HG03520 (cell line): ENCODE results near the gene POU4F1.
"Not testable (repeated sequence)": the region's sequence is repeated elsewhere in the genome, so short reads cannot be mapped to it uniquely, and the experiment has no call there.

Source experiments
- ATAC-seq: cut with Tn5 transposase; IDR thresholded peaks from one replicate; pipeline ENCODE4 v1.9.1; 2021; ENCODE audit warnings: mild to moderate bottlenecking, moderate library complexity; ENCODE audit not compliant: unreplicated experiment

The POU4F1 gene, protein sequence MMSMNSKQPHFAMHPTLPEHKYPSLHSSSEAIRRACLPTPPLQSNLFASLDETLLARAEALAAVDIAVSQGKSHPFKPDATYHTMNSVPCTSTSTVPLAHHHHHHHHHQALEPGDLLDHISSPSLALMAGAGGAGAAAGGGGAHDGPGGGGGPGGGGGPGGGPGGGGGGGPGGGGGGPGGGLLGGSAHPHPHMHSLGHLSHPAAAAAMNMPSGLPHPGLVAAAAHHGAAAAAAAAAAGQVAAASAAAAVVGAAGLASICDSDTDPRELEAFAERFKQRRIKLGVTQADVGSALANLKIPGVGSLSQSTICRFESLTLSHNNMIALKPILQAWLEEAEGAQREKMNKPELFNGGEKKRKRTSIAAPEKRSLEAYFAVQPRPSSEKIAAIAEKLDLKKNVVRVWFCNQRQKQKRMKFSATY

DNA sequence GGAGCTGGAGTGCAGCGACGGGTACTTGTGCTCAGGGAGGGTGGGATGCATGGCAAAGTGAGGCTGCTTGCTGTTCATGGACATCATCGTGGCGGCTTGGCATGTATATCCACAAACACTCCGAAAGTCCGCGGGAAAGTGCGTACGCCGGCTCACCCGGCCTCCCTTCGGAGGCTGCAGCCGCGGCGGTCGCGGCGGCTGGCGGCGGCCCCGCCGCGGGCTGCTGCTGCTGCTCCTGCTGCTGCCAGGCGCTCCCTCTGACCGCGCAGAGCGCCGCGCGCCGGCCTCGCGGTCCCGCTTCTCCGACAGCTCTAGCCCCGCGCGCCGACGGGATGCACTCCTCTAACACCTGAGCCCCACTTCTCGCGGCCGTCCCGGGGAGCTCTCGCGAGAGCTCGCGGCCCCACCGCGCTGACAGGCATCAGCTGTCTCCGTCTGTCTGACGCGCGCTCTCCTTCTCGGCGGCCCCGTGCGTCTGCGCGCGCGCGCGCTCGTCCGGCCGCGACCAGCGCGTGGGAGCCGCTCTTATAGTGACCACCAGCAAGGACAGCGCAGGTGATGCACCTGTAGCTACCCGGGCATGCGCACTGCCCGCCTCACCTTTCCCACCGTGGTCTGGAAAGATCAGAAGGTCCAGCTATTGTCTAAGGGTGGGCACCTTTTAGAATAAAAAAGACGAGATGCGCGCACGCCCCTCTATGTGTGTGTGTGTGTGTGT lies at the start of gene POU4F1:
TSS of gene POU4F1 (minus strand) at position 313 of the 718 bp plus-strand sequence. CDS start at position 87, 226 bp downstream.
- peak; percentile 93 for ATAC-seq

DNA sequence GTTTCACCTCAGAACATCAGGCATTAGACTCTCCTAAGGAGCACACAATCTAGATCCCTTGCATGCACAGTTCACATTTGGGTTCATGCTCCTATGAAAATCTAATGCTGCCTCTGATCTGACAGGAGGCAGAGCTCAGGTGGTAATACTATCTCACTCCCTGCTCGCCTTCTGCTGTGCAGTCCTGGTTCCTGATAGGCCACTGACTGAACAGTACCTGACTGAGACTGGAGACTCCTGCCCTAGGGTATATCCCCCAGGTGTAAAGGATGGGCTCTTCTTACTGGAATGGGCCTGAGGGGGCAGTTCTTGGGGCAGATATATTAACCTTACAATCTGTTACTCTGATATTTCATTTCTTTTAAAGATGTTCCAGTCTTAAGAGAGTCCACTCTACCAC lies 49.3 kb upstream of the POU4F1 start:
- no peak for ATAC-seq

DNA sequence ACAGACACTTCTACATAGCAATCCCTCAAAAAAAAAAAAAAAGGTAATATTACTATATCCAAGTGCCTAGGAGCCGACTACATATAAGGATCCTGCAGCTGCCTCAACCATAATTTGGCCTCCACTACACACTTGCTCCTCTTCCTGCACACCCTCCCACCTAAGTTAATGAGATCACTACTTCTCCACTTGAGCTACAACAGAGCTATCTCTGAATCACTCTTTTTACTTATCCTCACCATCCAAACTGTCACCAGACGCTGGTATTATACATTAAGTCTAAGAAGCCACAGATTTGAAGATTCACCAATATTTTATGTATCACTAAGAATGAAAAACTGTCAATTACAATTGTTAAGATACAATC lies 47.3 kb upstream of the POU4F1 start:
- ATAC-seq: no peak

DNA sequence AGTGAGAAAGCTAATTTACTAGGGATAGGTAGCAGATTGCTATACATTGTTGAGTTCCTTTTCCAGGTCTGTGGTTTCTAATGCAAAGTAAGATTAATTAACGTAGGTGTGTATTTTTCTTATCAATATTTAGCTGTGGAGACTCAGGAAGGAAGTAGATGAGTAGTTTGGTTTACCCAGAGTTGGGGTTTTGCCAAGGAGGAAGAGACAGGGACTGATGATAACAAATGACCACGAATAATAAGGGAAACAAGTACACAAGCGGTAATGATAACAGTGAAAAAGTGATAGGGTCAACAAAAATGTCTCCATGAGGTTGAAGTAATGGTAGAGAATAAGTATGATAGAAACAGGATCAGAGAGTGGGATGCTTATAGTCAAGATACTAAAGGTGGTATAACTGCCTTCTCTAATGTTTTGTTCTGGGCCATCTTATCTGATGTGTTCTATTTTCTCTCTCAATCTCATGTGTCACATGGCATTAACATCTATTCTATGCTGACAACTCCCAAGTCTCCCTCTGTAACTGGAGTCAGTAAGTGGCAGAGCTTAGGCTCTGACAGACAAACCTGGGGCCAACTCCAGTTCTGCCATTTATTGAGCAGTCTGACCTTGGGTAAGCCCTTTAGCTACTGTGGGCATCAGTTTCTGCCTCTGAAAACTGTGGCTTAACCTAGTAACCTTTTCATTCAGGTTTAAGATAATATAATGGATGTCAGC lies 46.8 kb upstream of the POU4F1 start:
- ATAC-seq: no peak

DNA sequence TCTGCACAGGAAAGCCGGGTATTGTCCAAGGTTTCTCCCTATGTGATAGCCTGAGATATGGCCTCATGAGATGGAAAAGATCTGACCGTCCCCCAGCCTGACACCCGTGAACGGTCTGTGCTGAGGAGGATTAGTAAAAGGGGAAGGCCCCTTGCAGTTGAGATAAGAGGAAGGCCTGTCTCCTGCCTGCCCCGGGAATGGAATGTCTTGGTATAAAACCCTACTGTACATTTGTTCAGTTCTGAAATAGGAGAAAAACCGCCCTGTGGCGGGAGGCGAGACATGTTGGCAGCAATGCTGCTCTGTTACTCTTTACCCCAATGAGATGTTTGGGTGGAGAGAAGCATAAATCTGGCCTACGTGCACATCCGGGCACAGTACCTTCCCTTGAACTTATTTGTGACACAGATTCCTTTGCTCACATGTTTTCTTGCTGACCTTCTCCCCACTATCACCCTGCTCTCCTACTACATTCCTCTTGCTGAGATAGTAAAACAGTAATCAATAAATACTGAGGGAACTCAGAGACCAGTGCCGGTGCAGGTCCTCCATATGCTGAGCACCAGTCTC lies 43.8 kb upstream of the POU4F1 start:
- not testable (repeated sequence) for ATAC-seq

DNA sequence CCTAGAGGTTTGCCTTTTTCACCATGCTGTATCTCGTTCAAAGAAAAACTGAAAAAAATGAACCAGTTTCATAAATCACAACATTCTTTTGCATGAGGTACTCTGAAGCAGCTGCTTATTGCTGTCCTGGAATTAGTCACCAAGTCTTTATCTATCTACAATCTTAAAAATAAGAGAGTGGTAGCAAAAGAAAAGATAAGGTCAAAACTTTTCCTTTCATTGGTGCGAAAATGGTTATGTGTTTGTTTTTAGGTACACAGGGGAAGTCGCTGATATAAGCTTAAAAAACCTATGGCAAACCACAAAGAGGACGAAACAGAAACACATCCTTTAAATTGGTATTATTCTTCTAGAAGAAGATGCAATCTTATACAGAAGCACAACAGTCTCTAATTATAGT lies 34.9 kb upstream of the POU4F1 start:
- peak; percentile 77 for ATAC-seq

DNA sequence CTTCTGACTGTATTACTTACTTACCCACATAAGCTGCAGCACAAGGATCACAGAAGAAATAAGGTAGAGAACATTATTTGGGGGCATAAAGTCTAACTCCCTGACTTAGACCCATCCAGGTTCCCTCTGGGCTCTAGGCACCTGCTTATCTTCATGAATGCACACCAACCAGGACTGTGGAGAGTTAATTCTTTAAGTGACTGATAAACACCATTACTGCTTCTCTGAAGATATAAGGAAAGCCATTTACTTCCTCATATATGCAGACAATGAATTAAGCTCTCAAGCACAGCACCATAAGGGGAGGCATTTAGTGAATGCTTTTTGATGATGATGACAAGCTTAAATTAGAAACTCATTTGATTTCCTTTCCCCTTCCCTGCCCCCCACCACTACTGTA lies 33.1 kb upstream of the POU4F1 start:
- no peak for ATAC-seq

DNA sequence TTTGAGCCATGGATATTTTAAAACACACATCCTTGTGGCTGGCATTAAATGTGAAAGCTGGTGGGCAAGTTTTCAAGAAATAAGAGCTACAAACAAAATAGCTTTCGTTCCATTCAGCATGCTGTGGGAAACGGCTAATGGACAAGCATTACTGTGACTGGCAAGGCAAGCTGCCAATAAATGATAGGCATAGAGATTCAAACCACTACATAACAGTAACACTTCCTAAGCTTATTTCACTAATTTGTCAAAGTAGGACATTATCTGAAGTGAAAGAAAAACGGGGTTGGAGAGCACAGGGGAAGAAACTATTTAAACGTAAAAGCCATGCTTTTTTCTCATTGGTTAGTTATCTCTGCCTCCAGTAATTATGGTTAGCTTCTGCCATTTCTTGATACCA lies 29.6 kb upstream of the POU4F1 start:
- ATAC-seq: no peak

DNA sequence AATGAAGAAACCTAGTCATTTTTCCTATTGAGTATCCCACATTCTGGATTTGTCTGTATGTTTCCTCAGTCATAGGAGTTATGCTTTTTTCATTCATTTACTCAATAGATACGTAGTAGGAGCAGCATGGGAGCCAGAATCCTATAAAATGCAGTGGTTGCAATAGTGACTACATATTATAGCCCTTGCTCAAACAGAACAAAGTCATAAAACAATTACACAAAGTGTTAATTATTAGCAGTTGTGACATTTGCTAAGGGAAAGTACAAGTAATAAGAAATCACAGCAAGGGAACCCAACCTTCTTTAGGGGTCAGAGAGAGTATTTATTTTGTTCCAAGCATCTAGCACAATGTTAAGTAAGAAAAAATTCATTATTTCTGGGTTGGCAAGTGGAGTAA lies 27.7 kb upstream of the POU4F1 start:
- no peak for ATAC-seq

DNA sequence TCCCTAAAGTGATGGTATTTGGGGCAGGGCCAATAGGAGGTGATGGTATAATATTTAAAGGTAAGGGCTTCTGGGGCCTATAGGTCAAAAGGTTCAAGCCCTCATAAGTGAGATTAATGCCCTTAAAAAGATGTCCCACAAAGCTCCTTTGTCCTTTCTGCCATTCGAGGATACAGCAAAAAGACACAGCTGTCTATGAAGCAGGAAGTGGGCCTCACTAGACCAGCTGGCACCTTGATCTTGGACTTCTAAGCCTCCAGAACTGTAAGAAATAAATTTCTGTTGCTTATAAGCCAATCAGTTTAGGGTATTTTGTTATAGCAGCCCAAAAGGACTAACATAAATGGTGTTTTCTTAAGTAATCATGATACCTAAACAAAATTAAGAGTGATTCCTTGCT lies 27.2 kb upstream of the POU4F1 start:
- ATAC-seq: no peak

DNA sequence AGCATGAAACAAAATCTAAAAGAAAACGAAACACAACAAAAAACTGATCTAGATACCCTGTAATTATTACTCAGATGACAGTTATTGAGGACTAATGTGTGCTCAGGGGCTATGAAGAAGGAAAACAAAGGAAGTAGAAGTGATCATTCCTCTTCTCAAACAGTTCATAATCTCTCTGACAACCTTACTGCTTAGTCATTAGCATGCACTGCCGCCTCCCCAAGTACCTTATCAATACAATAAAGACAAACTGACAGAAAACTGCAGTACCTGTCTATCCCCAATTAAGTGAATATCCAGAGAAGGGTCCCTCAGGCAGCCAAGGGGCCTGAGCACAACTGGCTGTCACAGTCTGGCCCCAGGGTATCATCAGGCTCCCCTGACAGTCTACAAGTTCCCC lies 22.0 kb upstream of the POU4F1 start:
- no peak for ATAC-seq

DNA sequence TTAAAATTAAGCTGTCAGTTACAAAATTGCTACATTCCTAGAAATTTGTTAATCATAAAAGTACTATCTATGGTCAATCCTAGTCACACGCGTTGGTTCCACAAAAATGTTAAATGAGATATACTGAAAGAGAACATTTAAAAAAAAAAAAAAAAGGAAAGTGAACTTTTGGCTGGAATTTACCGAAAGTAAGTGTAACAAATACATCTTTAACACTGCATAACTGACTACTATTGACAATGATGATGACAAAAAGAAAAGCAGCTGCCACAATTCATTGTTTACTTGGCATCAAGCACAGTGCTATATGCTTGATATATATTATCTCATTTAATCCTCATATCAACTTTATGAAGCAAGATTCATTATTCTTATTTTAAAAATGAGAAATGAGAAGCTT lies 19.8 kb upstream of the POU4F1 start:
- ATAC-seq: no peak

DNA sequence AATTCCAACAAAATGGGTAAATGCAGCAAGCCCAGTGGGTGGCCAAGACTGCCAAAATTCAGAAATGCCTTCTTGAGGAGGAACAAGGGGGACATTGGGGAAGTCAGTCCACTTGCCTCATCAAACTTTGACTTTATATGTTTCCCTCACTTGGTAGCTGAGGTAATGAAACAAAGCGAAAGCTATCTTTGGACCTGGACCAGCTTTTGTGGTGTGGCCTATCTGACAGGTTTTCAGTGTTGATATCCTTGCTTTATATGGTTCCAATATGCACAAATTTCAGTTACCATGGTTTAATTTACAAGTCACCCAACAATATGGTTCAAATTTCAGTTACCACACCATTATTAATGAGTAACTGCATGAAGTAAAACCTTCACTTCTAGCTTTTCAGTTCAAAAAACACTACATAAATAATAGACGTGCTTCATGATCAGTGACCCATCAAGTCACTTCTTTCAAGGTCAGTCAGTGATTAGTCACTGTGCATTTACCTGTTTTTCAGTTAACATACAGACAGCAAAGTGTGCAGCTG lies 17.7 kb upstream of the POU4F1 start:
- no peak for ATAC-seq

DNA sequence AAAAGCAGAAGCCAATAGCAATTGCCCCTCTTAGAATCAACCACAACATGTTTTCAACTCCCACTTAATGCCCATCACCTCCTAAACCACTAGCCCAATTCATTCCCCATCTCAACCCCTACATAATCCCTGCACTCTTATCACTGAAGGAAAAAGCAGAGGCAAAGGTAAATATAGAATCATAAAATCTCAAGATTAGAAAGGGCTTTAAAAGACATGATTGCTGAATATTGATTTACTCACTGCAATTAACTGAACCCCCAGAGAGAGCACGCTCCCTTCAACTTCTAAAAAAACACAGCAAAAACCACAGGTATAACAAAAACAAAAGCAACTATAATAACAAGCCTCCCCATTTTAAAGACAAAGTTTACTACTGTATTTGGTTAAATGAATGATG lies 15.1 kb upstream of the POU4F1 start:
- no peak for ATAC-seq

DNA sequence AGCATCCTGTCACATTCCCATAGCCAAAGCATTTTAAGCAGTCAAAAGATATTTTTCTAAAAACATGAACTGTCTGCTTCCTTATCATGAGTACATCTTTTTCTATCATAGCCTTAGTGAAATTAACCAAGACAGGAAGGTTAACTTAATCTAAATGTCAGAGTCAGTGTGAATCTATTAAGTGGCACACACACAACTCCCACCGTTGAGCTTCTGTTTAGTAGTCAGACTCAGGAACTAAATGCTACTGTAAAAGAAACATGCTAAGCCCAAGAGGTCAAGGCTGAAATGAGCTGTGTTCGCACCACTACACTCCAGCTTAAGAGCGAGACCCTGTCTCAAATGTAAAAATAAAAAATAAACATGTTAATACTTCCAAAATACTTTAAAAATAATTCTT lies 7.7 kb upstream of the POU4F1 start:
- no peak for ATAC-seq

DNA sequence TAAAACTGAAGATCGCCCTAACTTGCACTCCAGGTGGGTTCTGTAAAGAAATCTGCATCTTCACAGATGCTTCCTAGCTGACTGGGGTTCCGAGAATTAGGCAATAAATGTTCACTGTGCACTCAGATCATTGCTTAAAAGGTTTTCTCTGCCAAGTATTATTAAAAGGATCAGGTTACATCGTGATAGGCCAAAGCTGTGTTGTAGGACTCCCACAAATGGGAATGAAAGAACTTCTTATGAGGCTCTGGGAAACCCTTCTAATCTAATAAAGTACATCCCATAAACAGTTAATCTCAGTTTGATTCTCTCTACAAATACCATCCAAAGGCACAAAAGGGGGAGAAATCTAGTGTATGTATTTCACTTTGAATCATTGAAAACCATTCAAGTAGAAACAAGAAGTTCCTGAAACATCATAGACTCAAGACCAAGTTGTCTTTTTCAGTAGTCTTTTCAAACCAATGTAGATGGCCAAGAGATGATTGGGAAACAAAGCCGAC lies 7.1 kb upstream of the POU4F1 start:
- no peak for ATAC-seq

DNA sequence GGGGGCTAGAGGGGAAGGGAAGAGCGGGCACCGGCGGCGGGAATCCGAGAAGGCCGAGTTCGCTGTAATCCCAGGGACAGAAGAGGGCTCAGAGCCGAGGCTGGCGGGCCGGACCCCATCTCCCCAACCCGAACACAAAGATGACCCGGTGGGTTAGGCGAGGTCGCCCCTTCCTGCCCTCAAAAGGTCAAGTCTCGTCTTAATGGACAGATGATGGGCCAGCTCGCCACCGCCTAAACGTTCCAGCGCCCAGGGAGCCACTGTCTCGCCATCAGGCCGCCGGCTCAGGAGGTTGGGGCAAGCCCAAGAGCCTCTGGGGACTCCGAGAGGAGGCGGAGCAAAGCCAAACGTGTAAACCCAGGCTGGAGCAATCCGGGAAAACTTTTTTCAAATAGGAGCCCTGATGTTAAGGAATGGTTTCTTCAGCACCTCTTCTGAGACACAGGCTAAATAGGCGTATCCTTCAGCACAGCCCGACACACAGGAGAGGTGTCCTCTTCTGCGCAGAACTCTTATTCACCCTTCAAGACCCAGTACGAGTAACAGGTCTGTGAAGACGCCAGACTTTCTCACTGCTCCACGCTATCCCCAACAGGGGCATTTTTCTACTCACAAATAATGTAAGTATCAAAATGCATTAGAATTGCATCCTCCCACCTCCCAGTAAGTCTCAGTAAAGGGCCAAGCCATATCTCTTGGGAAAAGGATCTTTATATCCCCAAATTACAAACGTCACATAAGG lies 6.3 kb upstream of the POU4F1 start:
- no peak for ATAC-seq

DNA sequence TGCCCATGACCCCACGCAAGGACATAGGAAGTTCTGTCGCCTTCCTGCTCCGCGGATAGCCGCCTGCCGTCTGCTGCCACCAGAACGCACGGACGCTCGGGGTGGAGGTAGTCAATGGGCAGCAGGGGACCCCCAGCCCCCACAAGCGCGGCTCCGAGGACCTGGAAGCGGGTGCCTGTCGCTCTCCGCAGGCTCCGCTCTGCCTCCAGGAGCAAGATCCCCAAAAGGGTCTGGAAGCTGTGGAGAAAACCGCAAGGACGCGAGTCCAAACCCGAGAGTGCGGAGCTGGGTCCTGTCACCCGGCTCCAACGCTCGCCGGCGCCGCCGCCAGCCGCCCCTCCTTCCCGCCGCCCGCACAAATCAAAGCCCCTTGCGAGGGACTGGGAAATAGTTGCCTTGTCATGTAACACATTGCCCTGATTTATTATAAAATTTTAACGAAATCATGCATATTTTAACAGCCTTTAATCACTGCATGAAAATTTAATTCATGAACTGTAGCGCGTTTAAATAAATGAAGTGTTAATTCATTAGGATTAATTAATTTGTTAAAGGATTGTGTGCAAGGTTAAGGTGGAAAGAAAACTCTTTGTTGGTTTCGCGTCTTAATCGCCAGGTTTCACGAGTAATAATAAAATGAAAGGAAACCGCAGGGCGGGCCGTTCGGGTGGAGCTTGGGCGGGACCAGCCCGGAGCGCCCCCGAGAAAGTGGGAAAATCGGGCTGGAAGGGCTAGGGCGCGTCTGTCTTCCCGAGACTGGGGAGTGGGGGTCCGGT lies 5.5 kb upstream of the POU4F1 start:
- ATAC-seq: no peak

DNA sequence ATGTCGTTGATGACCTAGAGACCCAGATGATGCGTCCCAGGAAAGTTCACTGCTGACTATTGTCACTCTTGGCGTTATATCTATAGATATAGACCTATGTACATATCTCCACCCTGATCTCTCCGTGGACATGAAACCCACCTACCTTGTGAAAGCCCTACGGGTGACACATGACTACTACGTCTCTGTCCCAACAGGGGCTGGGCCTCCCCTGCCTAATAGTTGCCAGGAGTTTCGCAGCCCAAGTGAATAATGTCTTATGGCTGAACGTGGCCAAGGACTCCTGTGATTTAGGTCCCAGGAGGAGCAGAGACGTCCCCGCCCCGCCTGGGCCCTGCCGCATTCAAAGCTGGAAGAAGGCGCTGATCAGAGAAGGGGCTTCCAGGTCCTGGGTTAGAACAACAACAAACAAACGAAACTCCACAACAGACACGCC lies 4.9 kb upstream of the POU4F1 start:
- no peak for ATAC-seq
